Endothelial cell of umbilical vein (primary cell): ENCODE results near the gene C4orf50. TPM values are rescaled to one million over a fixed set of nuclear protein-coding genes. Genes with fewer than 3 reads are reported as not detected.
A peak's percentile ranks its signal among the peaks of the same experiment; 100 is the strongest.

ENCODE experiments used
- BruUV-seq: library from RNA; stranded (reverse); fragments of 400-500 nt; replicated peaks from 2 replicates; lab custom pipeline; 2021; lab: Mats Ljungman, UMichigan
- CTCF ChIA-PET: fragments of 300-600, 350-600 bp; sonication (Branson Sonifier 250); formaldehyde crosslinking; loops from one replicate; lab custom pipeline; 2021; ENCODE audit warnings: antibody characterized with exemption, inconsistent platforms; lab: Charles Lee
- POLR2A ChIA-PET: fragments of 300-600, 350-600 bp; sonication (Branson Sonifier 250); formaldehyde crosslinking; loops from one replicate; lab custom pipeline; 2021; ENCODE audit warnings: antibody characterized with exemption, inconsistent platforms; lab: Charles Lee
- DNase-seq: peaks from one replicate; pipeline ENCODE4 v3.0.0-alpha.2; 2011; ENCODE audit warnings: low read depth, low spot score
- FAIRE-seq: peaks from 2 replicates; lab custom pipeline; 2011; peaks lifted over from hg19 to GRCh38; lab: Jason Lieb, UNC
- H2AFZ ChIP-seq: 2 replicates; pipeline ENCODE4 v1.6.0; 2012; ENCODE audit warnings: low read depth, low read length, control low read depth, inconsistent platforms
- H3K27ac ChIP-seq: 2 replicates; pipeline ENCODE4 v1.5.1; 2011; ENCODE audit warnings: low read depth, mild to moderate bottlenecking, control low read depth, low read length, moderate library complexity; ENCODE audit not compliant: insufficient read depth
- H3K27me3 ChIP-seq, 2 experiments: 2 replicates each; pipeline versions ENCODE4 v1.6.0 to v1.6.1; 2011; ENCODE audit warnings: low read length in 2 of 2, mixed read lengths in 1 of 2; ENCODE audit not compliant: control insufficient read depth in 2 of 2, insufficient read depth in 2 of 2
- H3K36me3 ChIP-seq, 2 experiments: 2 replicates in 1 of 2; 3 replicates in 1 of 2; pipeline ENCODE4 v1.5.1; 2011; ENCODE audit warnings: low read length in 2 of 2, mild to moderate bottlenecking in 1 of 2, moderate library complexity in 1 of 2; ENCODE audit not compliant: control insufficient read depth in 2 of 2, insufficient read depth in 2 of 2; ENCODE audit errors: extremely low read depth in 1 of 2
- H3K4me1 ChIP-seq: 3 replicates; pipeline ENCODE4 v1.5.1; 2011; ENCODE audit warnings: mild to moderate bottlenecking, low read length; ENCODE audit not compliant: control insufficient read depth, insufficient read depth; ENCODE audit errors: extremely low read depth
- H3K4me2 ChIP-seq: 2 replicates; pipeline ENCODE4 v1.6.1; 2011; ENCODE audit warnings: low read length, control low read depth, mixed read lengths; ENCODE audit not compliant: insufficient read depth
- H3K4me3 ChIP-seq, 3 experiments: fragments of 200-600 bp in 1 of 3; sonication (generic), shearing (Covaris generic) in 1 of 3; replicated peaks in 1 of 3; 2 replicates each; pipeline ENCODE4 v1.5.1; 2011 to 2016; ENCODE audit warnings: control low read depth in 3 of 3, low read length in 3 of 3, mild to moderate bottlenecking in 2 of 3, inconsistent platforms in 1 of 3, low read depth in 1 of 3, moderate library complexity in 1 of 3; ENCODE audit not compliant: insufficient read depth in 1 of 3
- H3K79me2 ChIP-seq: 2 replicates; pipeline ENCODE4 v1.6.0; 2012; ENCODE audit warnings: low read length, inconsistent platforms; ENCODE audit not compliant: control insufficient read depth, insufficient read depth
- H3K9ac ChIP-seq: replicated peaks from 2 replicates; pipeline ENCODE3; 2011; ENCODE audit warnings: low read length, control low read depth; ENCODE audit not compliant: insufficient read depth; ENCODE audit errors: extremely low read depth
- H3K9me1 ChIP-seq: replicated peaks from 3 replicates; pipeline ENCODE4 v1.6.0; 2011; ENCODE audit warnings: mild to moderate bottlenecking, low read length; ENCODE audit not compliant: control insufficient read depth, insufficient read depth; ENCODE audit errors: extremely low read depth
- H3K9me3 ChIP-seq: replicated peaks from 2 replicates; pipeline ENCODE4 v1.5.1; 2012; ENCODE audit warnings: low read length, inconsistent platforms; ENCODE audit not compliant: control insufficient read depth, insufficient read depth
- H4K20me1 ChIP-seq: replicated peaks from 2 replicates; pipeline ENCODE3; 2011; ENCODE audit warnings: mild to moderate bottlenecking, low read length; ENCODE audit not compliant: control insufficient read depth, insufficient read depth; ENCODE audit errors: extremely low read depth
- EZH2 ChIP-seq: IDR thresholded peaks from 2 replicates; pipeline ENCODE4 v1.6.1; 2012; ENCODE audit warnings: borderline replicate concordance, low read depth, mild to moderate bottlenecking, moderate library complexity, low read length, inconsistent platforms; ENCODE audit not compliant: severe bottlenecking
- JUN ChIP-seq: IDR thresholded peaks from 2 replicates; pipeline ENCODE4 v1.6.1; 2011; ENCODE audit warnings: borderline replicate concordance, low read depth; ENCODE audit not compliant: insufficient read length, insufficient read depth
- POLR2AphosphoS5 ChIP-seq: IDR thresholded peaks from 2 replicates; pipeline ENCODE4 v1.6.1; 2012; ENCODE audit warnings: low read depth, mild to moderate bottlenecking, control low read depth, low read length, moderate library complexity; ENCODE audit not compliant: insufficient read depth
- dilution Hi-C: fragments of 300-500 bp; cut with MboI; formaldehyde crosslinking; loops from one replicate; pipeline ENCODE4 v1.15.0; 2019; ENCODE audit warnings: low sequenced_read_pairs; ENCODE audit not compliant: extremely low pct_ligation_motif_present
- intact Hi-C: fragments of 100-400 bp; cut with micrococcal nuclease; formaldehyde crosslinking; loops from one replicate; pipeline ENCODE4 v1.10.0; 2022
- polyA plus RNA-seq, 4 experiments: library from polyadenylated mRNA; depleted of rRNA in 3 of 4; stranded (reverse) in 3 of 4; unstranded in 1 of 4; fragments of >200 nt; gene quantifications; 2 replicates each; pipeline versions ENCODE4 v1.2.1 to v1.2.3, GENCODE V29; 2011 to 2012; ENCODE audit warnings: missing spikeins in 1 of 4
- total RNA-seq: library from RNA; stranded (reverse); gene quantifications from 2 replicates; pipeline ENCODE4 v1.2.3, GENCODE V29; 2021
- TF ChIP-seq, protein P1 (sequence below), 2 donors: IDR thresholded peaks; 1 replicate in 1 of 2; 2 replicates in 1 of 2; pipeline ENCODE4 v1.5.1; 2011; ENCODE audit warnings: low read length in 2 of 2, mild to moderate bottlenecking in 2 of 2, moderate library complexity in 2 of 2, control low read depth in 1 of 2, inconsistent platforms in 1 of 2, low read depth in 1 of 2; ENCODE audit not compliant: insufficient read depth in 1 of 2; ENCODE audit errors: extremely low read depth in 1 of 2

The C4orf50 gene
- total and polyA plus RNA-seq, 2 donors (not counting 3 experiments of a cell fraction or from before 2014, with no cell fraction given), result not detected

DNA sequence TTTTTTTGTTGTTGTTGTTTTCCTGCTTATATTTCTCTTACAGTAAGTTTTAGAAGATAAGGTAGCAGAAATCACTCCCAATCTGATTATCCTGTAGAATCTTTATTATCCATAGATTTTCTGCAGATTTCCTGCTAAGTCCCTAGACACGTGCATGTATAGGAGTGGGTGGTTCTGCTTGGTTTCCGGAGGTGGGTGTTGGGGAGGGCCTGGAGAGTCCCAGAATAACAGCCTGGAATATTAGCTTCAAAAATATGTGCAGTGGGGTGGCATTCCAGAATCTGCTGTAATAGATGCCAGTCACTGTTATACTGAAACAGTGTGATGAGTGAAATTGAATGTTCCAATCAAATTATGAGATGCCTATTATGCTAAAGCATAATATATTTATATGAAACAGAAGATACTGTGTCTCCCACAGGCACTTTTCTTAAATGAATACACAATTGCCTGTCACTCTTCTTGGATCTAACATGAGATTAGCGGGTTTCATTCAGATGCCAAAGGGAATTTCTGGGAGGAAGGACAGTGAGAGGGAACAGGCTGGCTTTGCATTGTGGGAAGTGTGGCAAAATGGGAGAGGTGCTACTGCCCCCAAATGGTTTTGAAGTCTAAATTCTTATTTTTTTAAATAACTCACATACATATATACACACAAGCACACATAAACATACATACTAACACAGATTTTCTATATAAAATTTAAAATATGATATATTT is 37.6 kb downstream of the C4orf50 start:
- no peaks in the 10 kb centered on the region for H4K20me1 ChIP-seq
- ChIA-PET POLR2A (no interaction called here), CTCF (interaction anchor here (0.7 to 1.6 kb wide), 4 partner anchors 17 to 929 kb away, joined by 3 to 5 read pairs (median 4); partner anchors contain the start of gene STK32B)
- no peak overlapping the region for H3K27ac ChIP-seq
- BruUV-seq, result no TSS peak
- H3K4me1 ChIP-seq, result no peaks in the 10 kb centered on the region
- DNase-seq, result no peak
- no peaks in the 10 kb centered on the region for H3K36me3 ChIP-seq
- no peaks in the 10 kb centered on the region for H3K9me1 ChIP-seq
- H3K4me2 ChIP-seq, result no peak overlapping the region
- no peaks in the 10 kb centered on the region for H3K9me3 ChIP-seq
- no peaks in the 10 kb centered on the region for H3K79me2 ChIP-seq
- H3K4me3 ChIP-seq, result no peak overlapping the region
- dilution Hi-C loops (no loop called here), intact Hi-C loops (loop anchor here (2.0 kb wide), 1 partner anchor 156 kb away; no protein-coding TSS in a partner anchor)
- no peak overlapping the region for H3K9ac ChIP-seq
- no peak for FAIRE-seq
- H2AFZ ChIP-seq, result no peak overlapping the region
- TF ChIP-seq EZH2, result no peak
- TF ChIP-seq, protein P1, sequence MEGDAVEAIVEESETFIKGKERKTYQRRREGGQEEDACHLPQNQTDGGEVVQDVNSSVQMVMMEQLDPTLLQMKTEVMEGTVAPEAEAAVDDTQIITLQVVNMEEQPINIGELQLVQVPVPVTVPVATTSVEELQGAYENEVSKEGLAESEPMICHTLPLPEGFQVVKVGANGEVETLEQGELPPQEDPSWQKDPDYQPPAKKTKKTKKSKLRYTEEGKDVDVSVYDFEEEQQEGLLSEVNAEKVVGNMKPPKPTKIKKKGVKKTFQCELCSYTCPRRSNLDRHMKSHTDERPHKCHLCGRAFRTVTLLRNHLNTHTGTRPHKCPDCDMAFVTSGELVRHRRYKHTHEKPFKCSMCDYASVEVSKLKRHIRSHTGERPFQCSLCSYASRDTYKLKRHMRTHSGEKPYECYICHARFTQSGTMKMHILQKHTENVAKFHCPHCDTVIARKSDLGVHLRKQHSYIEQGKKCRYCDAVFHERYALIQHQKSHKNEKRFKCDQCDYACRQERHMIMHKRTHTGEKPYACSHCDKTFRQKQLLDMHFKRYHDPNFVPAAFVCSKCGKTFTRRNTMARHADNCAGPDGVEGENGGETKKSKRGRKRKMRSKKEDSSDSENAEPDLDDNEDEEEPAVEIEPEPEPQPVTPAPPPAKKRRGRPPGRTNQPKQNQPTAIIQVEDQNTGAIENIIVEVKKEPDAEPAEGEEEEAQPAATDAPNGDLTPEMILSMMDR (IDR thresholded peaks at IDR 0.05; ENCODE audit: extremely low read depth in 1 of 2, insufficient read depth in 1 of 2, low read depth in 1 of 2, low read length in 2 of 2), result no peak
- TF ChIP-seq JUN, result no peak
- H3K27me3 ChIP-seq, result no peaks in the 10 kb centered on the region

DNA sequence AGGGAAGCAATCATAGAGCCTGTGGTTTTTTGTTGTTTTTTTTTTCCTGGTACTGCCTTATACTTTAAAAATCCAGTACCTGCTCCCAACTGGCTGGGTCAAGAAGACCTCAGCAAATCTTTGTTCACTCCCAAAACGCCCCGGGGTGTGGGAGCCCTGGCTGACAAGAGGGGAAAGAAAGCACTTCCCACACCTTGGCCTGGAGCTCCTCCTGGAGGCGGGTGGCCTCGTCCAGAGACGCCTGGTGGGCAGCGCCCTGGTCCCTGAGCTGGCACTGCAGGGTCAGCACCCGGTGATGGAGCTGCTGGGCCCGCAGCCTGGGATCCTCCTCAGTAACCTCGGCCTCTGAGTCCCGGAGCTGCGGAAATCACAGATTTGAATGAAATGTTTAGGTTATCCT is 38.2 kb downstream of the C4orf50 start:
- POLR2A ChIA-PET, result no interaction called here
- DNase-seq (no peak), FAIRE-seq (no peak)
- no peak overlapping the region for H2AFZ ChIP-seq
- H3K79me2 ChIP-seq, result no peaks in the 10 kb centered on the region
- H3K27ac ChIP-seq, result no peak overlapping the region
- no peaks in the 10 kb centered on the region for H3K9me3 ChIP-seq
- CTCF ChIA-PET, result interaction anchor here (0.7 to 1.6 kb wide), 4 partner anchors 17 to 929 kb away, joined by 3 to 5 read pairs (median 4); partner anchors contain the start of gene STK32B
- no peak overlapping the region for H3K4me2 ChIP-seq
- intact Hi-C loops (loop anchor here (2.0 kb wide), 1 partner anchor 155 kb away; no protein-coding TSS in a partner anchor), dilution Hi-C loops (no loop called here)
- no peaks in the 10 kb centered on the region for H3K9me1 ChIP-seq
- H4K20me1 ChIP-seq, result no peaks in the 10 kb centered on the region
- no peaks in the 10 kb centered on the region for H3K4me1 ChIP-seq
- H3K4me3 ChIP-seq, result no peak overlapping the region
- H3K9ac ChIP-seq, result no peak overlapping the region
- no peaks in the 10 kb centered on the region for H3K27me3 ChIP-seq
- no peaks in the 10 kb centered on the region for H3K36me3 ChIP-seq
- no TSS peak for BruUV-seq
- TF ChIP-seq, protein P1 (IDR thresholded peaks at IDR 0.05; ENCODE audit: extremely low read depth in 1 of 2, insufficient read depth in 1 of 2, low read depth in 1 of 2, low read length in 2 of 2), result peak in 1 of 2 donors; percentile 22
- no peak for TF ChIP-seq POLR2AphosphoS5
